LNCAP (cell line): ENCODE results near the gene C2.

Experiments
- CTCF ChIP-seq: fragments of 450-650 bp; IDR thresholded peaks from 2 replicates; pipeline ENCODE4 v1.5.1; 2017; ENCODE audit warnings: mild to moderate bottlenecking

Gene C2

GRCh38 chr6:31943742-31944141 is 16.2 kb downstream of the C2 start:
- no peak for TF ChIP-seq CTCF

GRCh38 chr6:31945154-31945506 is 17.6 kb downstream of the C2 start:
- no peak for TF ChIP-seq CTCF

GRCh38 chr6:31945507-31946369 is 18.2 kb downstream of the C2 start, which contains the start of gene CFB:
TSS of gene CFB (plus strand) at chr6:31946095. CDS start at chr6:31946222, 127 bp downstream.
- TF ChIP-seq CTCF = no peak

- no peak for TF ChIP-seq CTCF
These were observed 18.9 kb downstream of the C2 start for GRCh38 chr6:31946370-31946885.

- no peak for TF ChIP-seq CTCF
These were observed 19.7 kb downstream of the C2 start for GRCh38 chr6:31947070-31947675.

GRCh38 chr6:31947864-31948263 is 20.3 kb downstream of the C2 start:
- TF ChIP-seq CTCF = no peak

GRCh38 chr6:31948306-31948705 is 20.8 kb downstream of the C2 start:
- no peak for TF ChIP-seq CTCF
